Measurements from ENCODE around the gene RELL2. TPM values are rescaled to one million over a fixed set of nuclear protein-coding genes. Genes with fewer than 3 reads are reported as not detected.

The RELL2 gene
- total RNA-seq, 1 donor from 2014 or later: 12.9 TPM

GRCh38 chr5:141672841-141673813 lies 36.3 kb downstream of the RELL2 start:
- Histone ChIP-seq H3K27ac (ENCODE audit: low read depth, low read length) (no peak overlapping the region), H3K9me3 (ENCODE audit: insufficient read depth, low read depth, low read length) (no peaks in the 10 kb centered on the region), H3K9ac (ENCODE audit: low read length) (no peak overlapping the region), H2AFZ (ENCODE audit: low read depth, low read length) (no peak overlapping the region), H3K27me3 (ENCODE audit: insufficient read depth, low read length) (no peaks in the 10 kb centered on the region), H4K20me1 (ENCODE audit: insufficient read depth, low read length) (no peaks in the 10 kb centered on the region), H3K4me1 (ENCODE audit: insufficient read depth, low read length) (peaks cover 11% of the 10 kb centered on the region), H3K36me3 (ENCODE audit: insufficient read depth, low read length) (peaks cover 4% of the 10 kb centered on the region), H3K4me2 (ENCODE audit: low read length) (no peak overlapping the region), H3K79me2 (ENCODE audit: insufficient read depth, low read length) (no peaks in the 10 kb centered on the region), H3K4me3 (ENCODE audit: insufficient read depth, low read depth, low read length) (no peak overlapping the region)
- TF ChIP-seq CTCF (IDR thresholded peaks at IDR 0.05; ENCODE audit: insufficient read depth, low read depth, low read length) (no peak), EZH2 (IDR thresholded peaks at IDR 0.05; ENCODE audit: insufficient read depth, low read length) (no peak)
- Mint-ChIP-seq H3K27me3 (ENCODE audit: low read depth, unreplicated experiment) (no peaks in the 10 kb centered on the region), H3K4me1 (ENCODE audit: low read depth, unreplicated experiment) (peaks cover 11% of the 10 kb centered on the region), H3K27ac (ENCODE audit: unreplicated experiment) (no peak overlapping the region), H3K36me3 (ENCODE audit: low read depth, unreplicated experiment) (peaks cover 15% of the 10 kb centered on the region), H3K9me3 (ENCODE audit: unreplicated experiment) (no peaks in the 10 kb centered on the region), H3K4me3 (ENCODE audit: unreplicated experiment) (no peak overlapping the region)
- DNase-seq (ENCODE audit: low read depth): no peak
- FAIRE-seq: no peak

GRCh38 chr5:141674747-141675146 lies 38.0 kb downstream of the RELL2 start:
- H4K20me1 ChIP-seq (ENCODE audit: insufficient read depth, low read length): no peaks in the 10 kb centered on the region
- peaks cover 8% of the 10 kb centered on the region for H3K36me3 Mint-ChIP-seq (ENCODE audit: low read depth, unreplicated experiment)
- H3K4me2 ChIP-seq (ENCODE audit: low read length): no peak overlapping the region
- no peak for TF ChIP-seq CTCF (IDR thresholded peaks at IDR 0.05; ENCODE audit: insufficient read depth, low read depth, low read length)
- TF ChIP-seq EZH2 (IDR thresholded peaks at IDR 0.05; ENCODE audit: insufficient read depth, low read length): no peak
- H3K27me3 Mint-ChIP-seq (ENCODE audit: low read depth, unreplicated experiment): no peaks in the 10 kb centered on the region
- DNase-seq (ENCODE audit: low read depth) (no peak), FAIRE-seq (no peak)
- H3K4me3 Mint-ChIP-seq (ENCODE audit: unreplicated experiment): no peak overlapping the region
- no peak overlapping the region for H3K27ac ChIP-seq (ENCODE audit: low read depth, low read length)
- H3K79me2 ChIP-seq (ENCODE audit: insufficient read depth, low read length): peaks cover 6% of the 10 kb centered on the region
- H3K9ac ChIP-seq (ENCODE audit: low read length): no peak overlapping the region
- no peak overlapping the region for H3K4me3 ChIP-seq (ENCODE audit: insufficient read depth, low read depth, low read length)
- H3K27ac Mint-ChIP-seq (ENCODE audit: unreplicated experiment): no peak overlapping the region
- peaks cover 4% of the 10 kb centered on the region for H3K4me1 Mint-ChIP-seq (ENCODE audit: low read depth, unreplicated experiment)
- no peaks in the 10 kb centered on the region for H3K4me1 ChIP-seq (ENCODE audit: insufficient read depth, low read length)
- no peaks in the 10 kb centered on the region for H3K9me3 Mint-ChIP-seq (ENCODE audit: unreplicated experiment)
- no peaks in the 10 kb centered on the region for H3K9me3 ChIP-seq (ENCODE audit: insufficient read depth, low read depth, low read length)
- no peak overlapping the region for H2AFZ ChIP-seq (ENCODE audit: low read depth, low read length)
- H3K36me3 ChIP-seq (ENCODE audit: insufficient read depth, low read length): peaks cover 4% of the 10 kb centered on the region
- no peaks in the 10 kb centered on the region for H3K27me3 ChIP-seq (ENCODE audit: insufficient read depth, low read length)

- no peak overlapping the region for H3K4me2 ChIP-seq (ENCODE audit: low read length)
- H3K9ac ChIP-seq (ENCODE audit: low read length): no peak overlapping the region
- no peaks in the 10 kb centered on the region for H3K9me3 ChIP-seq (ENCODE audit: insufficient read depth, low read depth, low read length)
- no peaks in the 10 kb centered on the region for H3K27me3 ChIP-seq (ENCODE audit: insufficient read depth, low read length)
- no peak for FAIRE-seq
- peaks cover 8% of the 10 kb centered on the region for H3K36me3 Mint-ChIP-seq (ENCODE audit: low read depth, unreplicated experiment)
- H3K27ac Mint-ChIP-seq (ENCODE audit: unreplicated experiment): no peak overlapping the region
- no peaks in the 10 kb centered on the region for H4K20me1 ChIP-seq (ENCODE audit: insufficient read depth, low read length)
- peaks cover 6% of the 10 kb centered on the region for H3K4me1 ChIP-seq (ENCODE audit: insufficient read depth, low read length)
- H3K9me3 Mint-ChIP-seq (ENCODE audit: unreplicated experiment): no peaks in the 10 kb centered on the region
- peaks cover 15% of the 10 kb centered on the region for H3K79me2 ChIP-seq (ENCODE audit: insufficient read depth, low read length)
- no peaks in the 10 kb centered on the region for H3K27me3 Mint-ChIP-seq (ENCODE audit: low read depth, unreplicated experiment)
- no peak for TF ChIP-seq EZH2 (IDR thresholded peaks at IDR 0.05; ENCODE audit: insufficient read depth, low read length)
- TF ChIP-seq CTCF (IDR thresholded peaks at IDR 0.05; ENCODE audit: insufficient read depth, low read depth, low read length): no peak
- no peak overlapping the region for H2AFZ ChIP-seq (ENCODE audit: low read depth, low read length)
- H3K4me3 ChIP-seq (ENCODE audit: insufficient read depth, low read depth, low read length): no peak overlapping the region
- no peak overlapping the region for H3K27ac ChIP-seq (ENCODE audit: low read depth, low read length)
- H3K4me3 Mint-ChIP-seq (ENCODE audit: unreplicated experiment): no peak overlapping the region
- no peak for DNase-seq (ENCODE audit: low read depth)
- H3K36me3 ChIP-seq (ENCODE audit: insufficient read depth, low read length): peaks cover under 1% of the 10 kb centered on the region
- peaks cover 10% of the 10 kb centered on the region for H3K4me1 Mint-ChIP-seq (ENCODE audit: low read depth, unreplicated experiment)
These were observed 38.9 kb downstream of the RELL2 start for GRCh38 chr5:141675672-141676071.
